RWPE2 (cell line): Measurements from ENCODE around the gene OR4K13.

Source experiments
- ATAC-seq: fragments of 200-7000 bp; cut with Tn5 transposase; 3 replicates; pipeline ENCODE4 v1.9.1; 2021; ENCODE audit warnings: low read depth
- DNase-seq: peaks from one replicate; pipeline ENCODE4 v3.0.0-alpha.2; 2020; ENCODE audit warnings: low spot score
- H3K27ac ChIP-seq: fragments of 450-650 bp; 2 replicates; pipeline ENCODE4 v1.5.1; 2017; ENCODE audit warnings: mild to moderate bottlenecking; ENCODE audit not compliant: poor library complexity, severe bottlenecking
- H3K27me3 ChIP-seq: fragments of 250-450 bp; sonication (Bioruptor Pico); 2 replicates; pipeline ENCODE4 v1.5.1; 2021; ENCODE audit warnings: mild to moderate bottlenecking, moderate library complexity; ENCODE audit not compliant: insufficient read depth, poor library complexity, severe bottlenecking
- H3K36me3 ChIP-seq: fragments of 250-450 bp; sonication (Bioruptor Pico); 2 replicates; pipeline ENCODE4 v1.5.1; 2020; ENCODE audit warnings: low read depth, mild to moderate bottlenecking, moderate library complexity
- H3K4me1 ChIP-seq: fragments of 250-450 bp; sonication (Bioruptor Pico); 2 replicates; pipeline ENCODE4 v1.5.1; 2021; ENCODE audit warnings: mild to moderate bottlenecking, moderate library complexity; ENCODE audit not compliant: insufficient read depth, poor library complexity, severe bottlenecking
- H3K4me3 ChIP-seq: fragments of 250-450 bp; sonication (Bioruptor Pico); 2 replicates; pipeline ENCODE4 v1.5.1; 2021; ENCODE audit warnings: mild to moderate bottlenecking, moderate library complexity; ENCODE audit not compliant: severe bottlenecking
- H3K9me3 ChIP-seq: fragments of 250-450 bp; sonication (Bioruptor Pico); 2 replicates; pipeline ENCODE4 v1.5.1; 2021; ENCODE audit warnings: mild to moderate bottlenecking, moderate library complexity; ENCODE audit not compliant: severe bottlenecking
- TF ChIP-seq, protein P1 (sequence below): fragments of 450-650 bp; IDR thresholded peaks from one replicate; pipeline ENCODE4 v1.5.1; 2017; ENCODE audit warnings: mild to moderate bottlenecking, moderate library complexity; ENCODE audit not compliant: poor library complexity, severe bottlenecking

The OR4K13 gene

GRCh38 chr14:20031058-20031457 is 4.8 kb downstream of the OR4K13 start:
- Histone ChIP-seq H3K27me3 (peaks cover 41% of the 10 kb centered on the region), H3K36me3 (no peaks in the 10 kb centered on the region), H3K9me3 (no peaks in the 10 kb centered on the region), H3K4me1 (no peaks in the 10 kb centered on the region), H3K4me3 (no peak overlapping the region), H3K27ac (no peak overlapping the region)
- DNase-seq (no peak), ATAC-seq (no peak)
- TF ChIP-seq, protein P1, sequence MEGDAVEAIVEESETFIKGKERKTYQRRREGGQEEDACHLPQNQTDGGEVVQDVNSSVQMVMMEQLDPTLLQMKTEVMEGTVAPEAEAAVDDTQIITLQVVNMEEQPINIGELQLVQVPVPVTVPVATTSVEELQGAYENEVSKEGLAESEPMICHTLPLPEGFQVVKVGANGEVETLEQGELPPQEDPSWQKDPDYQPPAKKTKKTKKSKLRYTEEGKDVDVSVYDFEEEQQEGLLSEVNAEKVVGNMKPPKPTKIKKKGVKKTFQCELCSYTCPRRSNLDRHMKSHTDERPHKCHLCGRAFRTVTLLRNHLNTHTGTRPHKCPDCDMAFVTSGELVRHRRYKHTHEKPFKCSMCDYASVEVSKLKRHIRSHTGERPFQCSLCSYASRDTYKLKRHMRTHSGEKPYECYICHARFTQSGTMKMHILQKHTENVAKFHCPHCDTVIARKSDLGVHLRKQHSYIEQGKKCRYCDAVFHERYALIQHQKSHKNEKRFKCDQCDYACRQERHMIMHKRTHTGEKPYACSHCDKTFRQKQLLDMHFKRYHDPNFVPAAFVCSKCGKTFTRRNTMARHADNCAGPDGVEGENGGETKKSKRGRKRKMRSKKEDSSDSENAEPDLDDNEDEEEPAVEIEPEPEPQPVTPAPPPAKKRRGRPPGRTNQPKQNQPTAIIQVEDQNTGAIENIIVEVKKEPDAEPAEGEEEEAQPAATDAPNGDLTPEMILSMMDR, result no peak

- H3K4me3 ChIP-seq, result no peak within 1 kb of the TSS
- ATAC-seq (no peak), DNase-seq (no peak)
- H3K27ac ChIP-seq, result no peak within 1 kb of the TSS
- no peaks in the 10 kb centered on the region for H3K36me3 ChIP-seq
- H3K27me3 ChIP-seq, result peaks cover 21% of the 10 kb centered on the region
- H3K9me3 ChIP-seq, result no peaks in the 10 kb centered on the region
- TF ChIP-seq, protein P1, result no peak
- no peaks in the 10 kb centered on the region for H3K4me1 ChIP-seq
Observed at GRCh38 chr14:20019257-20019865, 16.5 kb downstream of the OR4K13 start, which contains the start of gene OR4K14. TSS of gene OR4K14 (minus strand) at chr14:20019307. CDS start at chr14:20015193, 4,114 bp downstream.

- no peak overlapping the region for H3K27ac ChIP-seq
- ATAC-seq, result no peak
- TF ChIP-seq, protein P1, result no peak
- H3K36me3 ChIP-seq, result no peaks in the 10 kb centered on the region
- no peaks in the 10 kb centered on the region for H3K4me1 ChIP-seq
- no peak overlapping the region for H3K4me3 ChIP-seq
- H3K27me3 ChIP-seq, result peaks cover 8% of the 10 kb centered on the region
- peaks cover 4% of the 10 kb centered on the region for H3K9me3 ChIP-seq
- no peak for DNase-seq
Observed at GRCh38 chr14:20008156-20008555, 27.7 kb downstream of the OR4K13 start.

DNA sequence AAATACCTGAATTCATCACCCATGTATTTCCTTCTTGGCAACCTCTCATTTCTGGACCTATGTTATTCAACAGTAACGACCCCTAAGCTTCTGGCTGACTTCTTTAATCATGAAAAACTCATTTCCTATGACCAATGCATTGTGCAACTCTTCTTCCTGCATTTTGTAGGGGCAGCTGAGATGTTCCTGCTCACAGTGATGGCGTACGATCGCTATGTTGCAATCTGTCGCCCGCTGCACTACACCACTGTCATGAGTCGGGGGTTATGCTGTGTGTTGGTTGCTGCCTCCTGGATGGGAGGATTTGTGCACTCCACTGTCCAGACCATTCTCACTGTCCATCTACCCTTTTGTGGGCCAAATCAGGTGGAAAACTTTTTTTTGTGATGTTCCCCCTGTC is 33.5 kb downstream of the OR4K13 start:
- peak; percentile 46; the same call in 2 of the 3 replicates for ATAC-seq

GRCh38 chr14:20001863-20002262 is 34.0 kb downstream of the OR4K13 start, which contains the start of gene OR4Q2:
TSS of gene OR4Q2 (plus strand) at chr14:20002163.
- ATAC-seq (no peak), DNase-seq (no peak)
- TF ChIP-seq, protein P1, result no peak
- Histone ChIP-seq H3K27ac (no peak within 1 kb of the TSS), H3K4me1 (no peaks in the 10 kb centered on the region), H3K27me3 (peaks cover 5% of the 10 kb centered on the region), H3K9me3 (no peaks in the 10 kb centered on the region), H3K4me3 (no peak within 1 kb of the TSS), H3K36me3 (no peaks in the 10 kb centered on the region)

More for the DNA sequence above, 33.5 kb downstream of the OR4K13 start:
- DNase-seq, result no peak
- H3K27me3 ChIP-seq, result peaks cover 4% of the 10 kb centered on the region
- H3K27ac ChIP-seq, result no peak overlapping the region
- no peaks in the 10 kb centered on the region for H3K36me3 ChIP-seq
- H3K4me1 ChIP-seq, result no peaks in the 10 kb centered on the region
- TF ChIP-seq, protein P1, result no peak
- H3K9me3 ChIP-seq, result no peaks in the 10 kb centered on the region
- no peak overlapping the region for H3K4me3 ChIP-seq
